ENCODE data around the gene KRT222.

GRCh38 chr17:40672654-40673053 lies 7.7 kb upstream of the KRT222 start:
- TF ChIP-seq, protein P1, sequence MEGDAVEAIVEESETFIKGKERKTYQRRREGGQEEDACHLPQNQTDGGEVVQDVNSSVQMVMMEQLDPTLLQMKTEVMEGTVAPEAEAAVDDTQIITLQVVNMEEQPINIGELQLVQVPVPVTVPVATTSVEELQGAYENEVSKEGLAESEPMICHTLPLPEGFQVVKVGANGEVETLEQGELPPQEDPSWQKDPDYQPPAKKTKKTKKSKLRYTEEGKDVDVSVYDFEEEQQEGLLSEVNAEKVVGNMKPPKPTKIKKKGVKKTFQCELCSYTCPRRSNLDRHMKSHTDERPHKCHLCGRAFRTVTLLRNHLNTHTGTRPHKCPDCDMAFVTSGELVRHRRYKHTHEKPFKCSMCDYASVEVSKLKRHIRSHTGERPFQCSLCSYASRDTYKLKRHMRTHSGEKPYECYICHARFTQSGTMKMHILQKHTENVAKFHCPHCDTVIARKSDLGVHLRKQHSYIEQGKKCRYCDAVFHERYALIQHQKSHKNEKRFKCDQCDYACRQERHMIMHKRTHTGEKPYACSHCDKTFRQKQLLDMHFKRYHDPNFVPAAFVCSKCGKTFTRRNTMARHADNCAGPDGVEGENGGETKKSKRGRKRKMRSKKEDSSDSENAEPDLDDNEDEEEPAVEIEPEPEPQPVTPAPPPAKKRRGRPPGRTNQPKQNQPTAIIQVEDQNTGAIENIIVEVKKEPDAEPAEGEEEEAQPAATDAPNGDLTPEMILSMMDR (IDR thresholded peaks at IDR 0.05): no peak
- no peak for TF ChIP-seq POLR2A (IDR thresholded peaks at IDR 0.05)

Measured in lower leg skin (tissue), 3 donors.